GM21515 (cell line): ENCODE data around the gene LSM6.

Experiments
- ATAC-seq: cut with Tn5 transposase; IDR thresholded peaks from one replicate; pipeline ENCODE4 v1.9.1; 2021; ENCODE audit not compliant: unreplicated experiment

Gene LSM6

DNA sequence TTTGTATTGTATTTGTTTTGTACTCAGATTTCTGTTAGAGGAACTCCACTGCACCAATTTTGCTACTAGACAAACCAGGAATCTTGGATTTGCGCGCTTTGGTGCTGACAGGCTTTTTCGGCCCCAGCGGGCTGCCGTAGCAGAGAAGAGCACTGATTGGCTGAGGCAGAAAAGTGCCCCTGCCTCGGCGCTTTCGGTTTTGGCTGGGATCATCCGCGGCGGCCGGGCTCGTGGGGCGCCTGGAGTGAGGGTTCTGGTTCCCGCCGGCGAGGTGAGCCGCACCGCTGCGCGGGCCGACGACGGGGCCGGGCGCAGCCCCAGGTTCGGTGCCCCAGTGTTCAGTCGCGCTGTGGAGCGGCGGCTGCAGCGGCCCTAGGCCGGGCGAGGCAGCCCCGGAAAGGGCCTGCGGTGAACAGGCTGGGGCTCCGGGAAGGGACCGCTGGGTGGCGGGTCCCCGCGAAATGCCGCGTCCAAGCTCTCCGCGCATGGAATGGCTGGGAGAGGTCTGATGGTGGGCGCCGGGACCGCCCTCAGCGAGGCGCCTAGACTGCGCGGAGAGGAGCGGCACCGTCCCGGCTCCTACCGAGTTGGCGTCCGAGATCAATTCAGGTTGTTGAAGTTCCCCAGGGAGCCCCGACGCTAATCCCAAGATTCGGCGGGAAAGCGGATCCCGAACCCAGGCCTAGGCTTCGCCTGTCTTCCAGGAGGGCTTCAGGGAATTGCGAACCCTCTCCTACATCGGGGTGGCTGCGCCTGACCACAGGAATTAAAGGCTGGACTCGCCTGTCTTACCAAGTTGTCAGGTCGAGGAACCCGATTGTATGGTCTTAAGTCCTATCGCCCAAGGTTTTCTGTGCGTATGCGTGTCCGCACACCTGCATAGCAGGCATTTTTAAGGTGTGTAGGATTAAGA, at the start of gene LSM6:
Gene LSM6, plus strand, starts transcription at position 178 of the 913 bp plus-strand sequence. CDS start 7,204 bp downstream, outside the sequence.
- peak; percentile 94 for ATAC-seq

DNA sequence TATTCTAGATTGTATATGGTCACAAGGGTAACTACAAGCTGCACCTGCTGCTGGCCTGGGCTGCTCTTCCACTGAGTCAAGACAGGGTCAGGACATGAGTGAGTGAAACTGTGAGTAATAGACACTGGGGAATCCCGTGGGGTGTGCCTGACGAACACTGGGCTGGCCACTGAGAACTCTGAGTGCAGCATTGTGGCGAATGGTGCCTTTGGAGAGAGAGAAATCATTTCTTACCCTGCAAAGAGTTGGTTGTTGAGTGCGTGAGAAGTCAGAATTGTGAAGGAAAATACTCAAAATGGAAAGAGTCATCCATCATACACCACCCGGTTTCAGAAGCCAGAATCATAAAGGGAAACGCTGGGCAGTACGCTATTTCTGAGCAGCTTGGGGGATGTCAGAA, 43.1 kb upstream of the LSM6 start:
- ATAC-seq, result peak; percentile 98

DNA sequence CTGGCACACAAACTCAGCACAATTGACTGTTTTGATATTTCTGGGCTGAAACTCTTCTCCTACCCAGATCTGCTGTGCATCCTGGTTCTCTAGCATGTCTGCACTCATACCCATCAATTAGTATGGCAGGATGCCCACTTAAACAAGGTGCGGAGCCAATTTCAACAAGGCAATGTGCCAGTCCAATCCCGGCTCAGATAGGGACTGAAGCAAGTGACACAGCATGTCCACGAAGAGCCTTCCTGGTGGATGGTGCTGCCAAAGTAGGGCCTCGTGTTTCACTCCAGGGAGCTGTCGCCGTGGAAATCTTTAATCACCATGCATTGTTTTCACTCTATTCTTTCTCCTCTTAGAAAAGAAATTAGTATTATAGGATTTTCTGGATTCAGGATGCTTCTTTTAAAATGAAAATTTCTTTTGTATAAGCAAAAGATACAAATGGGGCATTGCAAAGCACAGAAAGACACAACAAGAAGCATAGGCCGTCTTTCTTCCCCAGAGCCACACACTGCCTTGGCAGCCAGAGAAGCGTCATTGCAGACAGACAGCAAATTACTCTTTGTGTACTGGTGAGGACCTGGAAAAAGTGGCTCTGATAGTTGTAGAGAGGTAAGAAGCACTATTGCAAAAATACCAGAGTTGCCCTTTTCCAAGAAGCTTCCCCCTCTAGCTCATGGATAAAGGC, 40.6 kb upstream of the LSM6 start:
- no peak for ATAC-seq

DNA sequence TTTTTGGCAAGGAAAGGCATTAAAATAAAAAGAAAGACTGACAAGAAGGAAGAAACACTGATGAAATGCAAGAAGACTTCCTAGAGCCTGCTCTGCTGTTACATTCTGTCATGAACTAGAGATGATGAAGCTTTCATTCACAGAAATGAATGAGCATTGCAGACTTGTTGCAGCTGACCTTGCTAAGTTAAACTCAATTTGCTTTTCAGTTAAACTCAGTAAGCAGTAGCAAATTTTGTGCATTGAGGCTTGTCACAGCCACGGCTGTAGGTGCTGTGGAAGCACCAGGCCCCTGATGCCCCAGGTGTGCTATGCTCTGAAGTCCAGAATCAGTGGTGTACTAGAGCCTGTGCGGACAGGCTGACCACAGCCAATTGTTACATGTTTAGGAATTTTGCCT, 39.6 kb upstream of the LSM6 start:
- ATAC-seq, result no peak

DNA sequence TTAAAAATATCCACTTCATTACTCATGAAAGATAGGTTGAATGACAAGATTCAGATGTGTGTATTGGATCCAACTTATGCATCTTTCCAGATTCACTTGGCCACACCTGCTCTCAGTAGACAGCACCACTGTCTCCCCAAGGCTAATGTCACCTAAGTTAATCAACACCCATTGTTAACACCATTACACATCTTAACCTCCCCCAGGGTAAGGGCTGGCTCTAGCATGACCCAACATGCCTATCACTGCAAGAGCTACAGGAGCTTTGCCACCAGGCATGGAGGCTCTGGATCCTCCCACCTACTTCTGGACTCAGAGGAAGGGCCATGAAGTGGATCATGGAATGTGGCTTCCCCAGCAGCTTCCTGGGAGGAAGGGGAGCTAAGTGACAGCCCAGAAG, 32.8 kb upstream of the LSM6 start:
- no peak for ATAC-seq

DNA sequence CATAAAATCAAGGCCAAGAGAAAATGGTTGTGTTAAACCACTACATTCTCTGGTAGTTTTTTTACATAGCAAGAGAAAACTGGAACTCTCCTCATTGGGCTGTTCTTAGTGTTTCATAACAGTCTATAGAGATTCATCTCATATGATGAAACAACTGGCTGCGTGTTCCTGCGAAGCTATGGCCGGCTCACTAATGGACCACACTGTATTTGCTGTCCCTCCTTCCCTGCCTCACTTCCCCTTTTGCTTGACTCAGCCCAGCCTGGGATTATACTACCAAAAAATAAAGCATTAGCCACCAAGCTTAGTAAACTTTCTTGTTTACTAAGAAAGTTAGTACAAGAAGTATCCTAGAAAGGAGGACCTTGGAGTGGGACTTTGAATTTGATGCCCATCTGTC, 31.6 kb upstream of the LSM6 start:
- ATAC-seq, result no peak

DNA sequence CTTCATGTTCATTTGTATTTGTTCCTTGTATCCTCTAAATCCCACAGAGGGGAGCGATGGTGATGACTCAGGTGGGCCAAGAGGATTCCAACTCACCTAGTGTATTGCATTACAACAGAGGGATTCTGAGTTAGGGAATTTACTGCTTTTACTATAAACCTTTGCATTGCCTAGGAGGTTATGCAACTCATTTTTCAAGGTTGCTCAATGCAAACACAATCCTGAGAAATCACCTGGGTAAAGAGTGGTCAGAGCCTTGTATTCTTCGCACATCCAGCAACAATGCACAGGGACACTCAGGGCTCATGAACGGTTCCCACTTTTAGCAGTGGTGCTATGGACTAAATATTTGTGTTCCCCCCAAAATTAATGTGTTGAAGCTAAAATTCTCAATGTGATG, 28.6 kb upstream of the LSM6 start:
- ATAC-seq, result no peak

DNA sequence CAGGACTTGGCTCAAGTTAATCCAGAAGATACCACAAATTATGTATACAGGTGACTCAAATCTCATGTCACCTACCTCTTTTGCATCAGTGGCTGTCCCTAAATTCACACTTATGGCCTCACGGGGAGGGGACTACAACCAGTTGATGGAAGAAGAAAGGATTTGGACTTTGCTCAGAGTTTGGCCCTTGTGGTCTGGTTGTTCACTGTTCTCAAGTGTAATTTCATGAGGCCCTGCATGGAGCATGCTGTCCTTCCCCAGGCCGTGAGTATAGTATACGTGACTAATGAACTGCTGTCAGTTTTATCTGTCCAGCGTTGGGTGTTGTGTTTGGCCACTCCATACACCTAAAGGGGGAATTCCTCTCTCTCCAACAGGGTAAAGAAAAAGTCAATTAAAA, 27.5 kb upstream of the LSM6 start:
- no peak for ATAC-seq

DNA sequence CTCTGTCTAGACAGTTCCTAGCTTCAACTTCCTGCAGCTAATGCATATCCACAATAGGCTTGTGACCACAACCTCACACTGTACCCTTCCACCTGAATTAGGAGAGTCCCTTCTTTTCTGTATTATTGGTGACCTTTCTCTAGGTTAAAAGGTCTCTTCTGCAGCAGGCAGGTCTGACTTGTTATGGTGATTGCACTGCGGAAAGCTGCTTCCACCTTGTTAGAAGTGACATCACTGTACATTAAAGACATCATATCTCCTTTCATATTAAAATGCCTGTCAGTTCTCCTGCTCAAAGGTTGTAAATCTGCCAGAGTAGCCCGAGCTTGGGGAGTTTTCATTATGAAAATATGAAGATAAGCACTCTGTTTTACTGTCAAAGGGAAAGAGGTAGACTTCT, 21.5 kb upstream of the LSM6 start:
- ATAC-seq, result no peak

DNA sequence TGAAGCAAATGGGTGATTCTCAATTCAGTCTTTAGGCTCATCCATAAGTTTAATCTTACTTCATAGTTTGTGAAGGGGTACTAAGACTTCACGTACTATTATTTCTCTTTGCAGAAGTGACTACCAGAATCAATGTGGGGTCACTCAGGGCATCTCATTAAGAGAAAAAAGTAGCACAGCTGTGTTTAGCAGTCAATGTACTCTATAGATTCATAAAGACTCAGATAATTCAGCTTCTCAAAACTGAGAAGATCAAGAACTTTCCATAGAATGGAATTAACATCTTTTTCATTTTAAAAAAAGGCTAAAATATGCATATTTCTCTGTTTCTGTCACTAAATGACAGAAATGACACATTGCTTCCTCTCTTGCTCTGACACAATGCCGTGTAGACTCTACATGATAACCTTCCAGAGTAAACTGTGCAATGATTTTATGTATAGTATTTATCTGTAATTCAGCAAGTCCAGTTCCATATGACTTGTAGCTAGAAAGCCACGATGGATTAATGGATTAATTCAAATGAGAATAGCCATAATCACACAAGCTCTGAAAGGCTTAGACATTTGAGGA, 20.3 kb upstream of the LSM6 start:
- no peak for ATAC-seq

DNA sequence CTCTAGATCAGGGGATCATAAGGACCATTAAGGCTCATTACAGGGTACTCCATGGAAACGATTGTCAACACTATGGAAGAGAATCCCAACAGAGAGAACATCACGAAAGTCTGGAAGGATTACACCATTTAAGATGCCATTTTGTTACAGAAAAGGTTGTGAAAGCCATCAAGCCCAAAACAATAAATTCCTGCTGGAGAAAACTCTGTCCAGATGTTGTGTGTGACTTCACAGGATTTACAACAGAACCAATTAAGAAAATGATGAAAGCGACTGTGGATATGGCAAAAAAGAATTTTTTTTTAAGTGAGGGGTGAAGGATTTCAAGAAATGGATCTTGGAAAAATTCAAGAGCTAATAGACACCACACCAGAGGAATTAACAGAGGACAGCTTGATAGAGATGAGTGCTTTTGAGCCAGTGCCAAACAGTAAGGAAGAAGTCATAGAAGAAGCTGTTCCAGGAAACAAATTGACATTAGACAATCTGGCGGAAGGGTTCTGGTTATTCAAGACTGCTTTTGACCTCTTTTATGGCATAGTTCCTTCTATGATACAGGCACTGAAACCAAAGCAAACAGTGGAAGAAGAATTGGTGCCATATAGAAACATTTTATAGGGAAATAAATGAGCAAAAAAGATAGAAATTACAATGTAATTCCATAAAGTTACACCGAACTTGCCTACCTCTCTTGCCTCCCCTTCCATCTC, 17.3 kb upstream of the LSM6 start:
- ATAC-seq, result no peak

DNA sequence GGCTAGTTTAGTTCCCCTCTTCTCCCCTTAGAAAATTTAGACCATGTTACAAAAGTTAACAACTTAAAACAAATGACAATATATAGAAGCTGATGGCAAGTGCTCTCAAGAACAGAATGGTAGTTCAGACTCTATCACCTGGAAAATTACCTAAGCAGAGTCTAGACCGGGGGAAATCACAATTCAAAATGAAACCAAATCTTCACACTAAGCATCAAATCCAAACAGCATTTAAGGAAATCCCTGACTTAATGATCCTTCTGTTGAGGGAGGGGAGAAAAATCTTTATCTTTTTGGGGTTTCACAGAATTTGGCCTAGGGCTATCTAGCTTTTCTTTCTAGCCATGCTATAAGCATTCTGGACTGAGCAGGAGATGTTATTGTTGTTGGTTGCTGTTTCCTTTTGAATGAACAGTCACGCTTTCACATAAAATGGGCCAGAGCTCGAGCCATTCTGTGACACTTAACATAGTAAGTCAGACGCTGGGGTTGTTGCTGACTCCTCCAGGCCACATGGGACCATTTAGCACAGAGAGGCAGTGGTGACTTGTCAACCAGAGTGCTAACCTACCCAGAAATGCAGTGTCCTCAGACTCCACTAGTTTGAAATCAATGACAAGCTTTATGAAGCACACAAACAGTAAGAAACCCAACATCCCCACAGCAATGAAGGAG, 16.0 kb upstream of the LSM6 start:
- ATAC-seq, result peak; percentile 77

DNA sequence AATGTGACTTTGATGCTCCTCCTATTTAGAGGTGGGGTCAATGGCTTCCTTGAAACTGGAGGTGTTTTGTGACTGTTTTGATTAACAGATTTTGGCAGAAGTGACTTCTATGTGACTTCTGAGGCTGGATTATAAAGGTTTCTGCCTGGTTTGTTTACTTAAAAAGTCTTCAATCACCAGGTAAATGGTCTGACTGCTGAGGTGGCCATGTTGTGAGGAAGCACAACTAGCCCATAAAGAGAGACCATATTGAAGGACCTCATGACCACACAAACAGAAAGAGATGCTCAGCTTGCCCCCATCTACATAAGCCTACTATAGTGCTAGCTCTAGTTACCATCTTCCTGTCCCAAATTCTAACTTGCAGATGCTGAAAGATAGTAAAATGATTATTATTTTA, 14.3 kb upstream of the LSM6 start:
- ATAC-seq, result no peak

DNA sequence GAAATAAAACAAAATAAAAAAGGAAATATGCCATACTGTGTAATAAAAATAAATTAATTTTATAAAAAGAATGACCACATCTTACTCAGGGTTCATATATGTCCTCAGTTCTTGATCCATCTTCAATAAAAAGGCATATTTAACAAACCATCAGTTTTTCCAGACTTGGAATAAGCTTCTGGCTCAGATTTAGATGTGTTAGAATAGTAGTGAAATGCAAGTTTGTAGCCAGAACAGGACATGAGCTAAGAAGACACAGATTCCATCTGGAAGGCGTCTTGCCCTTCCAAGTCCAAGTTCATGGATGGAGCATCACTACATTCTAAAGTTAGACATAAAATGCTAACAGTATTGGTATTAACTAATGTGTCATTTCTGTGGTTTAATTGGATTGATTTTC, 10.3 kb upstream of the LSM6 start:
- no peak for ATAC-seq

DNA sequence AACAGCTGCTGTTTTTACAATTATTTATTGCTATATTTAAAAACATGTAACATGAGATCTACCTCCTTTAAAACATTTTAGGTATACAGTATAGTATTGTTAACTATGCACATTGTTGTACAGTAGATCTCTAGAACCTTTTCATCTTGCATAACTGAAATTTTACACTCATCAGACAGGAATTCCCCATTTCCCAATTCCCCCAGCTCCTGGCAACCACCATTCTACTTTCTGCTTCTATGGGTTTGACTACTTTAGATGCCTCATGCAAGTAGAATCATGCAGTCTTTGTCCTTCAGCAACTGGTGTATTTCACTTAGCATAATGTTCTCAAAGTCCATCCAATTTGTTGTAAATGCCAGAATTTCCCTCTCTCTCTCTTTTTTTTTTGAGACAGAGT, 9.7 kb upstream of the LSM6 start:
- ATAC-seq, result no peak

DNA sequence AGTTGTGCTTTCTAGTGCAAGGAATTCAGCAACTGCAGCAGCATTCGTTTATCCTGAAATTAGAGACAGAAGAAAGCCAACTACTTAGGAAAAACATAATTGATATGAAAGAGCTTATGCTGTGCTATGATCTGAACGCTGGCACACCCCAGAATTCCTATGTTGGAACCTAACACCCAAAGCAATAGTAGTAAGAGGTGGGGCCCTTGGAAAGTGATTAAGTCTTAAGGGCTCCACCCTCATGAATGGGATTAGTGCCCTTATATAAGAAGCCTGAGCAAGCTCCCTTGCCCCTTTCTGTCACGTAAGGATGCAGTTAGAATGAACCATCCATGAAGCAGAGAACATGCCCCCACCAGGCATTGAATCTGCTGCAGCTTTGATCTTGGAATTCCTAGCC, 5.4 kb upstream of the LSM6 start:
- ATAC-seq, result no peak

DNA sequence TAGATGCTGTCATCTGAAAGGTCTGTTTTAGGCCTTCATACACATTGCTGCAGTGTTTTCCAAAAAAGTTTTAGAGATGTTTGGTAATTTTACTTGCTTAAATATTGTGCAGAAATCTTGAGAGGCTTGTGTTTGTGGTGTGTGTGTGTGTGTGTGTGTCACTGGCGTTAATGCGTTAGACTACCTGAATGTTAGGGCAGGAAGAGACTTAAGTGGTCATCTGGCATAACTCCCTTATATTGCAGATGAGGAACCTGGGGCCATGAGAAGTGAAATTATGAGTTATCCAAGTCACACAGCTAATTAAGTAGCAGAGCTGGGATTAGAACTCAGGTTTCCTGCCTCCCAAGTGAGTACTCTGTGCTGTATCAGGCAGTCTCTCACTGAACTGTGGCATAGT, 1.4 kb downstream of the LSM6 start:
- no peak for ATAC-seq

DNA sequence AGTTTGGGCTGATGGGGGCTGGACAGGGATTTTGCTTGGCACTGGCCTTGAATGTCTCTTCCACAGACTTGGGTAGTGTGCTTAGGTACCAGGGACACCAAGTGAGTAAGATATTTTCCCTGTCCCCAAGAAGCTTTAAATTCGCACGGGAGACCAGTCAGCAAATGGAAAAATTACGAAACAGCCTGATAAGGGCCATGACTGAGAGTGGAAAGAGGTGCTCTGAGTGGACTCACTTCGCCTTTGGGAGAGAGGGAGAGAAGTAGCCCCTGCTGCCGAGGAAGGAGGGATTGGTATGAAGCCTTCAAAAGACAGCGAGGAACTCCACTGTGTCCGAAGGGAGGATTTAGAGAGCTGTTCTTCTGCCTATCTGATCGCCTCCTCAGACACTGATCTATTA, 2.6 kb downstream of the LSM6 start:
- ATAC-seq, result no peak

DNA sequence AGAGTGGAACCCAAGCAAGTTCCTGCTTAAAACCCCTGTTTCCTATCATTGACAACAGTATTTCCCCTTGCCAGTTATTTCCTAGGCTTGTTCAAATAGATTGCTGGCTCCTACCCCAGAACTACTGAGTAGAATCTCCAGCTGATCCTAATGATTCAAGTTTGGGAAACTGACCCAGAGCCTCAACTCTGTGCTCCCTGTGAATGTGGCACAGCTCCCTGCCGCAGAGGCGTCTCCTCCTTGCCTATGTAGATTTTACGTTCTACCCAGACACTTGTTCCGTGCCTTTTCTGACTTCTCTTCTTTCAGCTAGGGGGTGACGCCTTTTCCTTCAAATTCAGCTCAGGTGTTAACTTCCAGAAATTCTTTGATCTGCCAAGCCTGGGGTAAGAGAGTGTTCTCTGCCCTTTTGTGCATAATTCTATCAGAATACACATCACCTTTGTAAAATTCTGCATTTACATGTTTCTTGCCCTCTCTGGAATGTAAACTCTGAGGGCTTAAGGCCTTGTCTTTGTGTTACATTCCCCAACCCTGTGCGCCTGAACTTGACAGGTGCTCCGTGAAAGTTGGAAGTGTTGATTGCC, 4.4 kb downstream of the LSM6 start:
- ATAC-seq, result no peak

DNA sequence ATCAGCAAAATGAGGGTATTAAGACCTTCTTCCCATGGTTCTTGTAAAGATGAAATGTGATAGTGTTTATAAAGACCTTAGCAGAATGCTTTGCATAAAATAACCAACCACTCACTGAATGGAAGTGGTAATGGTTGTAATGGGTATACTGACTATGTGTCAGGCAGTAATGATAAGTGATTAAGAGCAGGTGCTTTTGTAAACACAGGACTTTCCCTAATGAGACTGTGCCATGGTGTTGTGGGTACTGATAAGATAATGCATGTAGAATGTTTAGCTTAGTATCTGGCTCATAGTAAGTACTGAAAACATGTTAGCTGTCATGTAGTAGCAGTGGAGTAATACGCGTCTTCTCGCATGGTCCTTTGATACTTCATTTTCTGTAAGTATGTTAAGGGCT, 6.9 kb downstream of the LSM6 start:
- ATAC-seq, result no peak

DNA sequence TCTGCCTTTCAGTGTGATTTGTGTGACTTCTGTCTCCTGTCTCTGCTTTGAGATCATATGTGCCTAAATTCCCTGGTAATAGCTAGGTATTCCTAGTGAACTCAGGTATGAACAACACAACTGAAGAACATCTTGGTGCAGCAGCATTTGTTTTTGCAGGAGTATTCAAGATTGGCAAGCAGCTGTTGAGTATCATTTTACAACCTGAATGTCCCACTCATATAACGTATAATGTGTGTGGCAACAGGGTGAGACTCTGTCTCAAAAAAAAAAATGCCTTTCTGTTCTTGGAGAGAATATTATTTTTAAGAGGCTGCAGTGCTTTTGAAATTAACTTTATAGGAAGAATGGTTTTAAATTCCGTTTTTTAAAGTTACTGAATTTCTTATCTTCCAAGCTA, 7.7 kb downstream of the LSM6 start:
- ATAC-seq, result no peak
